Measurements from ENCODE around the gene CALHM5. TPM values are rescaled to one million over a fixed set of nuclear protein-coding genes. Genes with fewer than 3 reads are reported as not detected.

The CALHM5 gene
- 1.3 TPM for total RNA-seq
- 2.1 TPM for polyA plus RNA-seq (ENCODE audit: insufficient read depth, low read depth, low replicate concordance)
- long read RNA-seq, donor 1, full-length matches to known transcripts, result 2 of 2 reads
- long read RNA-seq, donor 1, partial matches to known transcripts, result 0 of 2 reads
- long read RNA-seq, donor 1, other reads (novel, unspliced or antisense), result 0 of 2 reads
- long read RNA-seq, donor 2, full-length matches to known transcripts, result 1 of 1 reads
- long read RNA-seq, donor 2, partial matches to known transcripts, result 0 of 1 reads
- long read RNA-seq, donor 2, other reads (novel, unspliced or antisense), result 0 of 1 reads
- long read RNA-seq, donor 3, full-length matches to known transcripts, result 1 of 1 reads
- long read RNA-seq, donor 3, partial matches to known transcripts, result 0 of 1 reads
- long read RNA-seq, donor 3, other reads (novel, unspliced or antisense), result 0 of 1 reads
- long read RNA-seq, donor 4, result 0 reads
- long read RNA-seq, donor 5, result 0 reads
- long read RNA-seq, donor 6, full-length matches to known transcripts, result 3 of 3 reads
- long read RNA-seq, donor 6, partial matches to known transcripts, result 0 of 3 reads
- long read RNA-seq, donor 6, other reads (novel, unspliced or antisense), result 0 of 3 reads
- long read RNA-seq, donor 7, full-length matches to known transcripts, result 3 of 3 reads
- long read RNA-seq, donor 7, partial matches to known transcripts, result 0 of 3 reads
- long read RNA-seq, donor 7, other reads (novel, unspliced or antisense), result 0 of 3 reads
- long read RNA-seq, donor 8, full-length matches to known transcripts, result 4 of 4 reads
- long read RNA-seq, donor 8, partial matches to known transcripts, result 0 of 4 reads
- long read RNA-seq, donor 8, other reads (novel, unspliced or antisense), result 0 of 4 reads
- long read RNA-seq, donor 9, full-length matches to known transcripts, result 4 of 4 reads
- long read RNA-seq, donor 9, partial matches to known transcripts, result 0 of 4 reads
- long read RNA-seq, donor 9, other reads (novel, unspliced or antisense), result 0 of 4 reads
- long read RNA-seq, donor 10, full-length matches to known transcripts, result 1 of 1 reads
- long read RNA-seq, donor 10, partial matches to known transcripts, result 0 of 1 reads
- long read RNA-seq, donor 10, other reads (novel, unspliced or antisense), result 0 of 1 reads

GRCh38 chr6:116511424-116512110 is at the start of gene CALHM5:
CALHM5 (plus strand) TSS chr6:116511639; CDS start chr6:116511697, 58 bp downstream.
- intact Hi-C loops (cut with DNase I), result no loop called here
- FAIRE-seq, result peak; percentile 47

GRCh38 chr6:116461932-116462885 is 49.2 kb upstream of the CALHM5 start:
- Histone ChIP-seq H3K4me1 (ENCODE audit: control insufficient read depth in 2 of 3, insufficient read depth in 2 of 3, low read depth in 1 of 3, low read length in 3 of 3) (no peaks in the 10 kb centered on the region), H3K27me3 (ENCODE audit: control insufficient read depth, insufficient read depth, low read length) (no peaks in the 10 kb centered on the region), H3K27ac (ENCODE audit: low read depth in 2 of 2, low read length in 2 of 2) (peak overlapping the region; percentile 3 to 18), H3K9ac (ENCODE audit: low read length in 3 of 3) (peak overlapping the region in 1 of 3 donors; percentile 12), H3K9me3 (ENCODE audit: control insufficient read depth in 2 of 3, insufficient read depth in 1 of 3, low read length in 3 of 3) (no peaks in the 10 kb centered on the region), H3K36me3 (ENCODE audit: control insufficient read depth in 2 of 3, insufficient read depth in 3 of 3, low read length in 3 of 3) (no peaks in the 10 kb centered on the region), H3K4me3 (ENCODE audit: low read length in 3 of 3) (peak overlapping the region; percentile 26 to 53 (median 49))
- FAIRE-seq (no peak), DNase-seq (peak; percentile 77 to 85 (median 83))
- TF ChIP-seq CTCF (IDR thresholded peaks at IDR 0.05; ENCODE audit: borderline replicate concordance, extremely low read depth, insufficient read depth), result no peak
- intact Hi-C loops (cut with DNase I), result no loop called here

More at GRCh38 chr6:116511424-116512110, at the start of gene CALHM5:
- Histone ChIP-seq H3K27ac (ENCODE audit: low read depth in 2 of 2, low read length in 2 of 2) (peak within 1 kb of the TSS; percentile 69 to 80), H3K27me3 (ENCODE audit: control insufficient read depth, insufficient read depth, low read length) (no peaks in the 10 kb centered on the region), H3K4me3 (ENCODE audit: low read length in 3 of 3) (peak within 1 kb of the TSS; percentile 45 to 56 (median 49)), H3K9ac (ENCODE audit: low read length in 3 of 3) (peak within 1 kb of the TSS in 2 of 3 donors; percentile 2 to 64), H3K4me1 (ENCODE audit: control insufficient read depth in 2 of 3, insufficient read depth in 2 of 3, low read depth in 1 of 3, low read length in 3 of 3) (no peaks in the 10 kb centered on the region), H3K36me3 (ENCODE audit: control insufficient read depth in 2 of 3, insufficient read depth in 3 of 3, low read length in 3 of 3) (no peaks in the 10 kb centered on the region), H3K9me3 (ENCODE audit: control insufficient read depth in 2 of 3, insufficient read depth in 1 of 3, low read length in 3 of 3) (peaks cover 0 to 1% (median 0%) of the 10 kb centered on the region in 3 donors)
- TF ChIP-seq CTCF (IDR thresholded peaks at IDR 0.05; ENCODE audit: borderline replicate concordance, extremely low read depth, insufficient read depth), result peak; percentile 41
- peak in 2 of 5 donors; percentile 25 to 65 for DNase-seq
